Gastrocnemius medialis (tissue), 4 donors: ENCODE results near the gene SRM. TPM values are rescaled to one million over a fixed set of nuclear protein-coding genes. Genes with fewer than 3 reads are reported as not detected.
"Not testable (repeated sequence)": the region's sequence is repeated elsewhere in the genome, so short reads cannot be mapped to it uniquely, and the experiment has no call there.

Experiments
- ATAC-seq, 2 donors: fragments of 150-250 bp; one replicate each; pipeline ENCODE4 v1.9.1; 2016
- DNase-seq, 2 donors: peaks; one replicate each; pipeline ENCODE4 v3.0.0-alpha.2; 2019
- H3K27ac ChIP-seq, 4 donors: fragments of 200-600 bp; sonication (generic); 1 replicate in 1 of 4; 2 replicates in 3 of 4; pipeline ENCODE4 v1.5.1; 2016 to 2018; ENCODE audit warnings: mild to moderate bottlenecking in 2 of 4, moderate library complexity in 1 of 4
- H3K27me3 ChIP-seq, 3 donors: fragments of 200-600 bp; sonication (generic) in 2 of 3; 1 replicate in 1 of 3; 2 replicates in 2 of 3; pipeline versions ENCODE4 v1.5.1 to v1.6.0; 2016 to 2019; ENCODE audit warnings: mild to moderate bottlenecking in 1 of 3, moderate library complexity in 1 of 3
- H3K36me3 ChIP-seq, 2 donors: fragments of 200-600 bp; sonication (generic) in 1 of 2; one replicate each; pipeline ENCODE4 v1.5.1; 2017 to 2018
- H3K4me1 ChIP-seq, 2 donors: fragments of 200-600 bp; sonication (generic) in 1 of 2; one replicate each; pipeline ENCODE4 v1.5.1; 2016 to 2017; ENCODE audit warnings: mild to moderate bottlenecking in 2 of 2
- H3K4me3 ChIP-seq, 4 donors: fragments of 200-600 bp; sonication (generic) in 3 of 4; 1 replicate in 1 of 4; 2 replicates in 3 of 4; pipeline ENCODE4 v1.5.1; 2016 to 2019; ENCODE audit warnings: mild to moderate bottlenecking in 2 of 4
- H3K9me3 ChIP-seq, 3 donors: fragments of 200-600 bp; sonication (generic) in 2 of 3; 1 replicate in 1 of 3; 2 replicates in 2 of 3; pipeline ENCODE4 v1.5.1; 2016 to 2019
- POLR2A ChIP-seq, 2 donors: fragments of 450-650 bp; IDR thresholded peaks; one replicate each; pipeline ENCODE4 v1.6.1; 2017; ENCODE audit warnings: antibody characterized with exemption in 2 of 2, mild to moderate bottlenecking in 2 of 2, moderate library complexity in 2 of 2
- in situ Hi-C, 4 donors: fragments of 200-750 bp; cut with MboI; loops; one replicate each; pipeline versions ENCODE4 v1.15.0 to v1.8.0; 2017; ENCODE audit warnings: low sequenced_read_pairs in 4 of 4
- intact Hi-C: fragments of 100-400 bp; cut with DNase I; formaldehyde crosslinking; loops from one replicate; pipeline ENCODE4 v1.15.1; 2023; ENCODE audit warnings: low total_unique reads
- total RNA-seq, 4 donors: library from RNA; depleted of rRNA; stranded (reverse); fragments of >200 nt; gene quantifications; one replicate each; pipeline versions ENCODE4 v1.1.0 to v1.2.3, GENCODE V29; 2016
- TF ChIP-seq, protein P1 (sequence below), 5 experiments: fragments of 450-650 bp in 3 of 5; fragments of 200-600 bp in 2 of 5; sonication (generic) in 2 of 5; IDR thresholded peaks in 4 of 5; conservative IDR thresholded peaks in 1 of 5; 1 replicate in 4 of 5; 2 replicates in 1 of 5; pipeline ENCODE4 v1.5.1; 2016 to 2019; ENCODE audit warnings: antibody characterized with exemption in 5 of 5, mild to moderate bottlenecking in 3 of 5, moderate library complexity in 3 of 5

The SRM gene
- total RNA-seq, 4 donors from 2014 or later, result 32.1 to 80.3 (median 48.3) TPM

- ATAC-seq (no peak), DNase-seq (no peak)
- in situ Hi-C loops, result no loop called here
- H3K9me3 ChIP-seq, result no peaks in the 10 kb centered on the region
- H3K4me1 ChIP-seq, result peaks cover 9 to 11% of the 10 kb centered on the region in 2 donors
- no peak overlapping the region for H3K27ac ChIP-seq
- H3K4me3 ChIP-seq, result no peak overlapping the region
- H3K27me3 ChIP-seq, result no peaks in the 10 kb centered on the region
- intact Hi-C loops, result no loop called here
- H3K36me3 ChIP-seq, result peaks cover 0 to 54% of the 10 kb centered on the region in 2 donors
- no peak for TF ChIP-seq POLR2A (IDR thresholded peaks at IDR 0.05)
- TF ChIP-seq, protein P1, sequence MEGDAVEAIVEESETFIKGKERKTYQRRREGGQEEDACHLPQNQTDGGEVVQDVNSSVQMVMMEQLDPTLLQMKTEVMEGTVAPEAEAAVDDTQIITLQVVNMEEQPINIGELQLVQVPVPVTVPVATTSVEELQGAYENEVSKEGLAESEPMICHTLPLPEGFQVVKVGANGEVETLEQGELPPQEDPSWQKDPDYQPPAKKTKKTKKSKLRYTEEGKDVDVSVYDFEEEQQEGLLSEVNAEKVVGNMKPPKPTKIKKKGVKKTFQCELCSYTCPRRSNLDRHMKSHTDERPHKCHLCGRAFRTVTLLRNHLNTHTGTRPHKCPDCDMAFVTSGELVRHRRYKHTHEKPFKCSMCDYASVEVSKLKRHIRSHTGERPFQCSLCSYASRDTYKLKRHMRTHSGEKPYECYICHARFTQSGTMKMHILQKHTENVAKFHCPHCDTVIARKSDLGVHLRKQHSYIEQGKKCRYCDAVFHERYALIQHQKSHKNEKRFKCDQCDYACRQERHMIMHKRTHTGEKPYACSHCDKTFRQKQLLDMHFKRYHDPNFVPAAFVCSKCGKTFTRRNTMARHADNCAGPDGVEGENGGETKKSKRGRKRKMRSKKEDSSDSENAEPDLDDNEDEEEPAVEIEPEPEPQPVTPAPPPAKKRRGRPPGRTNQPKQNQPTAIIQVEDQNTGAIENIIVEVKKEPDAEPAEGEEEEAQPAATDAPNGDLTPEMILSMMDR (IDR thresholded peaks at IDR 0.05 in 4 of 5, conservative IDR thresholded peaks at IDR 0.05 in 1 of 5), result no peak
These were observed 5.1 kb upstream of the SRM start for GRCh38 chr1:11064942-11065341.

GRCh38 chr1:11063937-11064537 is 4.2 kb upstream of the SRM start:
- H3K27me3 ChIP-seq, in situ Hi-C loops, intact Hi-C loops, DNase-seq, H3K4me3 ChIP-seq, H3K27ac ChIP-seq, ATAC-seq, H3K9me3 ChIP-seq: not testable (repeated sequence)
- H3K36me3 ChIP-seq, result peaks cover 0 to 45% of the 10 kb centered on the region in 2 donors
- H3K4me1 ChIP-seq, result peaks cover 14% of the 10 kb centered on the region in 2 donors

DNA sequence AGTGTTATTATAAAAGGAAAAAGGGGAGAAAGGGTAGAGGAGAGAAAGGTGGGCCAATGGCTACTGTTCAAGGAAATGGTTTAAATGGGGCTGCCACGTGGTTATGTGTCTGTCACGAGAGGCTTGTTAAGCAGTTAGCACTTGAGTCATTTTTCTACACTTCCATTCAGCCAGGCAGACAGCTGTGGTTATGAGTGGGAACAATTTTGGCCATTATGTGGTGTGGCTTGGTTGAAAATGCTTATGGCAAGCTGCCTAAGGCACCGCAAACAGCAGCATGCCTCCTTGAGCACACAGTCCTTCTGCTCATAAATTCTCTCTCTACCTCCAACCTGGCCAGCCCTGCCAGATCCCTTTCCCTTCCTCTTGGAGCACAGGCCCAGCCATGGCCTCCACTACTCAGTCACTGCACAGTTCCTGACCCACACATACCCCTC is 3.2 kb upstream of the SRM start:
- in situ Hi-C loops, result no loop called here
- no peak for TF ChIP-seq POLR2A (IDR thresholded peaks at IDR 0.05)
- TF ChIP-seq, protein P1 (IDR thresholded peaks at IDR 0.05 in 4 of 5, conservative IDR thresholded peaks at IDR 0.05 in 1 of 5), result no peak
- Histone ChIP-seq H3K4me3 (no peak overlapping the region), H3K36me3 (peaks cover 0 to 34% of the 10 kb centered on the region in 2 donors), H3K27ac (no peak overlapping the region), H3K9me3 (no peaks in the 10 kb centered on the region), H3K27me3 (no peaks in the 10 kb centered on the region), H3K4me1 (peaks cover 18 to 19% of the 10 kb centered on the region in 2 donors)
- ATAC-seq (no peak), DNase-seq (no peak)
- intact Hi-C loops, result no loop called here

DNA sequence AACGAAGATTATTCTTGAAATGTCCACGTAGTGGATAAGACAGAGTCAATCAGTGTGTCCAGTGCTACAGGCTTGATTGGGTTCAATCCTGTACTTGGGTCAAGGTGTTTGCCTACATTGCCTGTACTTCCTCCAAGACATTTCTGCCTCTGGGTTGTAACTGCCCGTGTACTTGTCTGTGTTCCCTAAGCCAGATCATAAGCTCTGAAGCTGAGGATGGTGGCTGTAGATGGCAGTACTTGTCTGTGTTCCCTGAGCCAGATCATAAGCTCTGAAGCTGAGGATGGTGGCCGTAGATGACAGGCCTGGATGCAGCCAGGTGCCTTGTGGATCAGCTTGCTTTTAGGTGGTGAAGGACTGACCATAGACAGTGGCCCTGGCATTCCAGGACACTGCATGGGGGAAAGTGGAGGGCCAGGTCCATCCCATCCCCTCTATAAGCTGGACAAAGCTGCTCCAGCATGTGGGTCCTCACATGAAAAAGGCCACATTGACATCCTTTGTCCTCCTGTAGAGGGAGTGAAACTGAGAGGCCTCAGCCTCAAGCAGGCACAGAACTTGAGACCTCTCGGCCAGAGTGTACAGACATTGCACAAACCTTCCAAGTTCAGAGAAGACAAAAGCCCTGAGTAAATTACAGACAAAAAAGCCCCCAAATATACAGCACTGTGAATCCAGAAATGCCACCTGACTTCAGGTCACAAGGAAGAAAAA is 2.0 kb upstream of the SRM start:
- in situ Hi-C loops, result no loop called here
- no peak for ATAC-seq

More for the DNA sequence above, 2.0 kb upstream of the SRM start:
- H3K27ac ChIP-seq, result no peak overlapping the region
- intact Hi-C loops, result no loop called here
- DNase-seq, result no peak
- peaks cover 18 to 19% of the 10 kb centered on the region in 2 donors for H3K4me1 ChIP-seq
- no peaks in the 10 kb centered on the region for H3K9me3 ChIP-seq
- TF ChIP-seq, protein P1 (IDR thresholded peaks at IDR 0.05 in 4 of 5, conservative IDR thresholded peaks at IDR 0.05 in 1 of 5), result no peak
- H3K27me3 ChIP-seq, result no peaks in the 10 kb centered on the region
- no peak overlapping the region for H3K4me3 ChIP-seq
- peaks cover 0 to 27% of the 10 kb centered on the region in 2 donors for H3K36me3 ChIP-seq
